Stimulated activated CD8-positive, alpha-beta memory T cell treated with anti-CD3 and anti-CD28 coated beads, Interleukin-2, amount 100 ng/mL, for 1 hour (primary cell): ENCODE results near the gene SDHAF1.

Experiments used
- DNase-seq, 2 donors: peaks; one replicate each; pipeline ENCODE4 v3.0.0-alpha.2; 2020; ENCODE audit warnings: low read depth in 2 of 2

Gene SDHAF1

DNA sequence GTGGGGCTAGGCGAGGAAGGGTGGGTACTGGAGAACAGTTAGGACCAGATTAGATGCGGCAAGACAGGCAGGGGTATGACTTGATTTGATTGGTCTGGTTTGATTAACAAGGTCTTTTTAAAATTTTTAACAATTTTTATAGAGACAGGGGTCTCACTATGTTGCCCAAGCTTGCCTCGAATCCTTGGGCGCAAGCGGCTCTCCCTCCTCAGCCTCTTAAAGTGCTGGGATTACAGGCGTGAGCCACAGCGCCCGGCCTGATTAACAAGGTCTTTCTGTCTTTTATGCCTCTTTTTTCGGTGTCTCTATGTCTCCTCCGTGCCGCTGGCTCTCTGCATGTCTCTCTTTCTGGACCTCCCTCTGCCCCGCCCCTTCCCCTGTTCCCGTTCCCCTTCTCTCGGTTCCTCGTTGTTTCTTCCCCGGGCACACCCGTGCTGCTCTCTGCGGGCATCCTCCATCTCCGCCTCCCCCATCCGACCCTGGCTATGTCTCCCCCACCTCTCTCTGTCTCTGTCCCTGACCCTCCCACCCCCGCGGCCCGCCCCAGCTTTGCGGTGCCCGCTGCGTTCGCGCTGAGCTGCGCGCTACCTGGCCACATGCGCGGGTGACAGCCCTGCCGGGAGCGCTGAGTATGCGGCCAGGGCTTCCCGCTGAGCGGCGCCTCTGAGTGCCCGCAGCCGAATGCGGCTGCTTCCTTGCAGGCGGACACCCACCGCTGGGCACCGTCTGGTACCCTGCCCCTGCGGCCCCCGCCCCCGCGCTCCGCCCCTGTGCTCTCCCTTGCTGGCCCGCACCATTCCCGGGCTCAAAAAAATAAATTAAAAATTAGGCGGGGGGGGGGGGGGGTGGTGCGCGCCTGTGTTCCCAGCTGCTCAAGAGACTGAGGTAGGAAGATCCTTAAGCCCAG is 8.1 kb upstream of the SDHAF1 start:
- DNase-seq = no peak

GRCh38 chr19:35987571-35987896 is 7.5 kb upstream of the SDHAF1 start:
- DNase-seq = no peak

- no peak for DNase-seq
Observed at GRCh38 chr19:35988824-35989223, 6.2 kb upstream of the SDHAF1 start.

DNA sequence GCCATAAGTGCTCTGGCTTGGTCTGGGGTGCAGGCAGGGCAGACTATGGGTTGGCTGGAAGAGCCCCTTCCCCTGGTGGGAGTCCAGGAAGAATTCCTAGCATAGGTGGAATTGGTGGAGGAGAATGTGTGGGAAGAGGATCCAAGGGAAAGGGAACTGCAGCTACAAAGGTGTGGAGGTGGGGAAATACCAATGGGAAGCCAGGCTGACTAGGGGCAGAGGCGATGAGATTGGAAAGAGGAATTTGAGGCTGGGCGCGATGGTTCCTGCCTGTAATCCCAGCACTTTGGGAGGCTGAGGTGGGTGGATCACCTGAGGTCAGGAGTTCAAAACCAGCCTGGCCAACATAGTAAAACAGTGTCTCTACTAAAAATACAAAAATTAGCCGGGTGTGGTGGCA is 4.8 kb upstream of the SDHAF1 start:
- no peak for DNase-seq

- no peak for DNase-seq
Observed at GRCh38 chr19:35990771-35991730, 3.9 kb upstream of the SDHAF1 start.

DNA sequence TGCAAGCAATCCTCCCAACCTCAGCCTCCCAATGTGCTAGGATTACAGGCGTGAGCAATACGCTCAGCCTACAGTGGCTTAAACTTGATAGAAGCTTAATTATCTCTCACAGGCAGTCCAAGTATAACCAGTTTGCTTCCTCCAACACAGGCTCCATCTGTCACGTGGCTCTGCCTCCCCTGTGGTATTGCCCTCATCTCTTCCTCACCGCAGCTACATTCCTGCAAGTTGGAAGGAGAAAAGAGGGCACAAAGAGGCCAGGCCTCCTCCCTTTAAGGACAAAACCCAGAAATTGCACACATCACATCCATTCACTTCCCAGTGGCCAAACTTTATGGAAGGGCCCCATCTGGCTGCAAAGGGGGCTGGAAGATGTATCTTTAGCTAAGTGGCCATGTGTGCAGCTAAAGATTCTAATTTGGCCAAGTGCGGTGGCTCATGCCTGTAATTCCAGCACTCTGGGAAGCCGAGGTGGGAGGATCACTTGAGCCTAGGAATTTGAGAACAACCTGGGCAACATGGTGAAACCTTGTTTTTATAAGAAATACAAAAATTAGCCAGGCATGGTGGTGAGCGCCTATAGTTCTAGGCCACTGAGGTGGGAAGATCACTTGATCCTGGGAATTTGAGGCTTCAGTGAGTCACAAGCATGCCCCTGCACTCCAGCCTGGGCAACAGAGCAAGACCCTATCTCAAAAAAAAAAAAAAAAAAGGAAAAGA is 3.1 kb upstream of the SDHAF1 start:
- no peak for DNase-seq

GRCh38 chr19:35992907-35993765 is 1.9 kb upstream of the SDHAF1 start:
- no peak for DNase-seq

GRCh38 chr19:35993923-35994598 is 927 bp upstream of the SDHAF1 start:
- no peak for DNase-seq

- no peak for DNase-seq
Observed at GRCh38 chr19:35996777-35997176, 1.8 kb downstream of the SDHAF1 start.

DNA sequence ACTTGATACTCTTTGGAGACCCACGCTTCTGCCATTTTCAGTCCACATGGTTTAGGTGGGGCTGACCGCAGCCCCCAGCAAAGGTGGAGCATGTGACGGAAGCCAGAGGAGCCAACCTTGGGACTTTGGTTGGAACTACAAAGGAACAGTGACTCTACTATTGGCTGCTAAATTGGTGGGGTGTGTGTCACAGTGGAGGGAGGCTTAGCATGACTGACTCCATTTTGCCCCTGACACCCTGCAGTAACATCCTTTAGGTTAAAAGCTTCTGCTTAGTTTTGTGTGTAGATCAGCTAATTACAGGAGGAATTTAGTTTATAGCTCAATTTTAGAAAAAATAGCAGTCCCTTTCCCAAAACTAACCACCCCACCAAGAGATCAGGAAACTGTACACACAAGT is 6.6 kb downstream of the SDHAF1 start:
- no peak for DNase-seq

DNA sequence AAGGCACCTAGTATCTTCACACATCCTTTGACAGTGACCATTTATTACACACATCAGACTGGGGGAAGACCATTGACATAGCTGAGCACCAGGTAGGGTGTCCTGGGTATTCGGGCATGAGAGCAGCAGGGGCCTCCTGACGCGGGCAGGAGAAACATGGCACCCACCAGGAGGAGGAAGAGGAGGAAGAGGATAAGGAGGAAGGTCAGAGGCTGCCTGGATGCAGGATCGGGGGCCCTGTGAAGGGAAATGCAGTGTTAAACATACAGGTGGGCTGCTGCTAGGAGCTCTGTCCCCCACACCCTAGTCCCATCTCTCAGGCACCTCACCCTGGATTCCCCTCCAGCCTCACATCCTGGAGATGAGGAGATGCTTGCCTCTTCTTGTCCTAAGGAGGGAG is 8.3 kb downstream of the SDHAF1 start:
- DNase-seq = no peak

DNA sequence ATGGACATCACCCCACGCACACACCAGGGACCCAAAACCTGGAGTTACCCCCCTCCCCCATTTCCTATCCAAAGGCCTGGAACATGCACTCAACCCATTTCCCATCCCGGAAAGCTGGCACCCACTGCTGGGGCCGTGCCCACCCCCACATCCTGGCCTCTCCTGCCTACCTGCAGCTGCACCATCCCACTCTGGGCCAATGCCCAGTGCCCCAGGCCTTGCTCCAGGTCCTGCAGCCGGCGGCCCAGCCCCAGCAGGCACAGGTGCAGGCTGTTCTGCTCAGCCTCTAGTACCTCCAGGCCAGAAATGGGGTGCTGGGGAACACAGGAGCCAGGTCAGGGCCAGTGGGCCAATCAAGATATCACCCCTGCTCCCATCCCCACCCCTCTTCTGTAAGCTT is 12.0 kb downstream of the SDHAF1 start:
- no peak for DNase-seq

DNA sequence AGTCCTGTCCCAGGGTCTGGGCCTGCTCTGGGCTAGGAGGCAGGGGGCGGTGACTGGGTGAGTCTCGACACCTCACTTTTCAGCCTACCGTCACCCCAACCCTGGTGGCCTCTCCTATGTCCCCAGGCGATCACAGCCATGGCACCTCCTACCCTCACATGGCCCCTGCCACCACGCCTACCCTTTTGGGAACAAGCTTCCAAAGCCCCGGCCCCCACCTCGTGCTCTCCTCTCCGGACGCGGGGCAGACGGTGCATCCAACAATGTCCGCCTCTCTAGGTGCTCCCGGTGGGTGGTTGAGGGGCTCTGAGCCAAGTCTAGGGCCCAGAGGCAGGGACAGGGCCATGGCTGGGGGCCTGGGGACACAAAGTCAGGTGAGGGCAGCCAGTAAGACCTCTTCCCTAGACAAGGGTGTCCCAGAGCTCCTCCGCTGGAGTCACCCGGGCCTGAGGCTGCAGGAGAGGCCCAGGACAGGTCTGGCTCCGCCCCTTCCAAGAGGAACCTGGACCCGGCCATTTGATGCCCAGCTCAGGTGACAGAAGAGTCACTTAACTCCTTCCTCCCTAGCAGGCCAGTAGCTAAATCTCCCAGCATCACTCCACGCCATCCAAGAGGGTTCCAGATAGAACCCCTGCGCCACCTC is 13.5 kb downstream of the SDHAF1 start, which contains the start of gene SYNE4:
TSS of gene SYNE4 (minus strand) at position 478 of the 643 bp plus-strand sequence. CDS start at position 346, 132 bp downstream.
- DNase-seq = no peak

- DNase-seq = no peak
Observed at GRCh38 chr19:36009220-36009619, 14.2 kb downstream of the SDHAF1 start.

- no peak for DNase-seq
Observed at GRCh38 chr19:36009633-36010379, 14.8 kb downstream of the SDHAF1 start.

- DNase-seq = no peak
Observed at GRCh38 chr19:36010402-36010801, 15.4 kb downstream of the SDHAF1 start.

GRCh38 chr19:36013280-36014011 is 18.5 kb downstream of the SDHAF1 start:
- DNase-seq = no peak
